TTC549 (cell line): ENCODE data around the gene SLC27A1.
"Not testable (repeated sequence)": the region's sequence is repeated elsewhere in the genome, so short reads cannot be mapped to it uniquely, and the experiment has no call there.

ENCODE experiments used
- FAIRE-seq: peaks from 2 replicates; lab custom pipeline; 2012; peaks lifted over from hg19 to GRCh38; lab: Jason Lieb, UNC

The SLC27A1 gene

GRCh38 chr19:17539238-17540117 is 69.2 kb downstream of the SLC27A1 start:
- no peak for FAIRE-seq

- no peak for FAIRE-seq
These were observed 69.8 kb downstream of the SLC27A1 start for GRCh38 chr19:17540174-17540573.

- FAIRE-seq, result no peak
These were observed 70.9 kb downstream of the SLC27A1 start for GRCh38 chr19:17541184-17541759.

GRCh38 chr19:17542042-17542441 is 71.7 kb downstream of the SLC27A1 start:
- no peak for FAIRE-seq

- no peak for FAIRE-seq
These were observed 72.7 kb downstream of the SLC27A1 start for GRCh38 chr19:17542793-17543582.

- FAIRE-seq, result no peak
These were observed 73.7 kb downstream of the SLC27A1 start for GRCh38 chr19:17543986-17544385.

- no peak for FAIRE-seq
These were observed 74.1 kb downstream of the SLC27A1 start for GRCh38 chr19:17544418-17544817.

- FAIRE-seq, result no peak
These were observed 77.8 kb downstream of the SLC27A1 start for GRCh38 chr19:17548145-17548544.

GRCh38 chr19:17549085-17549740 is 78.9 kb downstream of the SLC27A1 start:
- no peak for FAIRE-seq

- no peak for FAIRE-seq
These were observed 79.8 kb downstream of the SLC27A1 start for GRCh38 chr19:17550076-17550667.

GRCh38 chr19:17552735-17553134 is 82.4 kb downstream of the SLC27A1 start:
- not testable (repeated sequence) for FAIRE-seq

GRCh38 chr19:17553256-17553655 is 82.9 kb downstream of the SLC27A1 start:
- FAIRE-seq, result no peak

- FAIRE-seq, result no peak
These were observed 84.7 kb downstream of the SLC27A1 start for GRCh38 chr19:17554968-17555479.

GRCh38 chr19:17555480-17555928 is 85.2 kb downstream of the SLC27A1 start, which contains the start of gene COLGALT1:
COLGALT1 (plus strand) TSS chr19:17555649; CDS start chr19:17555714, 65 bp downstream.
- peak; percentile 59 for FAIRE-seq
